Measurements from ENCODE around the gene PCNA. TPM values are rescaled to one million over a fixed set of nuclear protein-coding genes. Genes with fewer than 3 reads are reported as not detected.

Gene PCNA
- total and polyA plus RNA-seq, 9 of the 15 experiments (the other 6 are each of a cell fraction or from before 2014, with no cell fraction given) = 213 to 390 (median 291) TPM

- TF ChIP-seq GTF3C2 (IDR thresholded peaks at IDR 0.05; ENCODE audit: borderline replicate concordance, extremely low read depth, insufficient read length) = no peak
- TF ChIP-seq FOXK2 (conservative IDR thresholded peaks at IDR 0.05 in 1 of 2, IDR thresholded peaks at IDR 0.05 in 1 of 2; ENCODE audit: low read depth in 2 of 2) = no peak
- no peak; the same call in 1 of the 2 replicates for TF ChIP-seq MTA3 (IDR thresholded peaks at IDR 0.05; ENCODE audit: borderline replicate concordance)
- no peak for TF ChIP-seq L3MBTL2 (IDR thresholded peaks at IDR 0.05)
- TF ChIP-seq HMG20B (CRISPR knock-in tag; IDR thresholded peaks at IDR 0.05) = no peak
- TF ChIP-seq HNRNPUL1 (IDR thresholded peaks at IDR 0.05; ENCODE audit: low read length) = no peak
- TF ChIP-seq CHD7 (IDR thresholded peaks at IDR 0.05; ENCODE audit: low read depth, low read length) = no peak
- 0 out of 2 replicates have a peak, but pooled peaks have one; percentile 25 for TF ChIP-seq NR3C1 (CRISPR knock-in tag; IDR thresholded peaks at IDR 0.05)
- no peak for TF ChIP-seq CHCHD3 (CRISPR knock-in tag; IDR thresholded peaks at IDR 0.05)
- no peak for TF ChIP-seq NFATC3 (IDR thresholded peaks at IDR 0.05)
- TF ChIP-seq ATF4 (CRISPR knock-in tag; IDR thresholded peaks at IDR 0.05) = no peak
- no peak for TF ChIP-seq HDAC8 (tag; IDR thresholded peaks at IDR 0.05)
- TF ChIP-seq ZFP1 (CRISPR knock-in tag; IDR thresholded peaks at IDR 0.05) = no peak
Observed at GRCh38 chr20:5126512-5127203, 6.9 kb upstream of the PCNA start, which contains the start of gene CDS2 (continued).

Data from K562 (cell line).